Mucosa of stomach (tissue), 1 donor: ENCODE data around the gene SYNJ2.

Experiments used
- H3K27me3 ChIP-seq: one replicate; pipeline ENCODE4 v1.7.0; 2013; ENCODE audit warnings: mild to moderate bottlenecking, low read length; ENCODE audit not compliant: control insufficient read depth, insufficient read depth
- H3K36me3 ChIP-seq: one replicate; pipeline ENCODE4 v1.7.0; 2013; ENCODE audit warnings: low read length; ENCODE audit not compliant: control insufficient read depth, insufficient read depth
- H3K4me1 ChIP-seq: one replicate; pipeline ENCODE4 v1.7.0; 2013; ENCODE audit warnings: mild to moderate bottlenecking, low read length; ENCODE audit not compliant: control insufficient read depth, insufficient read depth
- H3K4me3 ChIP-seq: one replicate; pipeline ENCODE4 v1.7.0; 2013; ENCODE audit warnings: low read length
- H3K9ac ChIP-seq: one replicate; pipeline ENCODE4 v1.7.0; 2013; ENCODE audit warnings: mild to moderate bottlenecking, low read length, moderate library complexity
- H3K9me3 ChIP-seq: one replicate; pipeline ENCODE4 v1.7.0; 2013; ENCODE audit warnings: mild to moderate bottlenecking, low read length, moderate library complexity; ENCODE audit not compliant: control insufficient read depth
- donor health status: Pancreatic carcinoma.

The SYNJ2 gene

GRCh38 chr6:158024566-158025297 lies 43.1 kb downstream of the SYNJ2 start:
- Histone ChIP-seq H3K27me3 (no peaks in the 10 kb centered on the region), H3K4me1 (peaks cover 61% of the 10 kb centered on the region), H3K4me3 (no peak overlapping the region), H3K9me3 (no peaks in the 10 kb centered on the region), H3K36me3 (no peaks in the 10 kb centered on the region), H3K9ac (no peak overlapping the region)

- no peaks in the 10 kb centered on the region for H3K9me3 ChIP-seq
- H3K36me3 ChIP-seq: no peaks in the 10 kb centered on the region
- H3K9ac ChIP-seq: peak overlapping the region; percentile 41
- H3K4me3 ChIP-seq: no peak overlapping the region
- H3K27me3 ChIP-seq: no peaks in the 10 kb centered on the region
- H3K4me1 ChIP-seq: peaks cover 56% of the 10 kb centered on the region
These were observed 44.6 kb downstream of the SYNJ2 start for GRCh38 chr6:158026054-158026900.

GRCh38 chr6:158026901-158027589 lies 45.4 kb downstream of the SYNJ2 start:
- no peak overlapping the region for H3K9ac ChIP-seq
- no peaks in the 10 kb centered on the region for H3K27me3 ChIP-seq
- H3K4me3 ChIP-seq: no peak overlapping the region
- H3K9me3 ChIP-seq: no peaks in the 10 kb centered on the region
- no peaks in the 10 kb centered on the region for H3K36me3 ChIP-seq
- peaks cover 61% of the 10 kb centered on the region for H3K4me1 ChIP-seq

GRCh38 chr6:158027590-158028285 lies 46.1 kb downstream of the SYNJ2 start:
- Histone ChIP-seq H3K4me1 (peaks cover 68% of the 10 kb centered on the region), H3K27me3 (no peaks in the 10 kb centered on the region), H3K36me3 (no peaks in the 10 kb centered on the region), H3K9me3 (no peaks in the 10 kb centered on the region), H3K4me3 (no peak overlapping the region), H3K9ac (no peak overlapping the region)

GRCh38 chr6:158028421-158028820 lies 46.8 kb downstream of the SYNJ2 start:
- no peak overlapping the region for H3K9ac ChIP-seq
- no peak overlapping the region for H3K4me3 ChIP-seq
- no peaks in the 10 kb centered on the region for H3K27me3 ChIP-seq
- H3K9me3 ChIP-seq: no peaks in the 10 kb centered on the region
- no peaks in the 10 kb centered on the region for H3K36me3 ChIP-seq
- peaks cover 71% of the 10 kb centered on the region for H3K4me1 ChIP-seq

GRCh38 chr6:158028876-158029275 lies 47.2 kb downstream of the SYNJ2 start:
- Histone ChIP-seq H3K9ac (no peak overlapping the region), H3K4me1 (peaks cover 71% of the 10 kb centered on the region), H3K27me3 (no peaks in the 10 kb centered on the region)

GRCh38 chr6:158029668-158030230 lies 48.1 kb downstream of the SYNJ2 start:
- Histone ChIP-seq H3K9me3 (no peaks in the 10 kb centered on the region), H3K4me3 (no peak overlapping the region), H3K4me1 (peaks cover 71% of the 10 kb centered on the region), H3K27me3 (no peaks in the 10 kb centered on the region), H3K9ac (no peak overlapping the region), H3K36me3 (no peaks in the 10 kb centered on the region)

More at GRCh38 chr6:158028876-158029275, 47.2 kb downstream of the SYNJ2 start:
- H3K9me3 ChIP-seq: no peaks in the 10 kb centered on the region
- H3K4me3 ChIP-seq: no peak overlapping the region
- no peaks in the 10 kb centered on the region for H3K36me3 ChIP-seq

GRCh38 chr6:158030380-158031300 lies 49.0 kb downstream of the SYNJ2 start:
- Histone ChIP-seq H3K36me3 (no peaks in the 10 kb centered on the region), H3K9ac (peak overlapping the region; percentile 16), H3K27me3 (no peaks in the 10 kb centered on the region), H3K4me1 (peaks cover 72% of the 10 kb centered on the region), H3K9me3 (no peaks in the 10 kb centered on the region), H3K4me3 (no peak overlapping the region)

- H3K27me3 ChIP-seq: no peaks in the 10 kb centered on the region
- no peak overlapping the region for H3K4me3 ChIP-seq
- H3K9ac ChIP-seq: peak overlapping the region; percentile 16
- H3K9me3 ChIP-seq: no peaks in the 10 kb centered on the region
- peaks cover 63% of the 10 kb centered on the region for H3K4me1 ChIP-seq
- H3K36me3 ChIP-seq: no peaks in the 10 kb centered on the region
These were observed 50.0 kb downstream of the SYNJ2 start for GRCh38 chr6:158031381-158032353.

- Histone ChIP-seq H3K9ac (no peak overlapping the region), H3K36me3 (no peaks in the 10 kb centered on the region), H3K27me3 (no peaks in the 10 kb centered on the region), H3K4me1 (peaks cover 56% of the 10 kb centered on the region), H3K4me3 (no peak overlapping the region), H3K9me3 (no peaks in the 10 kb centered on the region)
These were observed 50.7 kb downstream of the SYNJ2 start for GRCh38 chr6:158032354-158032733.
